Activated naive CD4-positive, alpha-beta T cell treated with anti-CD3 and anti-CD28 coated beads for 36 hours (primary cell): ENCODE data around the gene ARHGAP36. TPM values are rescaled to one million over a fixed set of nuclear protein-coding genes. Genes with fewer than 3 reads are reported as not detected.

Source experiments
- CTCF ChIA-PET: fragments of 350-600 bp; sonication (Branson Sonifier 250); formaldehyde crosslinking; loops from one replicate; lab custom pipeline; 2021; ENCODE audit warnings: antibody characterized with exemption; lab: Charles Lee
- DNase-seq: peaks from one replicate; pipeline ENCODE4 v3.0.0-alpha.2; 2020
- H3K27ac Mint-ChIP-seq: one replicate; pipeline ENCODE4 v1.8.0; 2021; ENCODE audit warnings: mild to moderate bottlenecking, mixed read lengths
- H3K27me3 Mint-ChIP-seq: one replicate; pipeline ENCODE4 v1.8.0; 2021; ENCODE audit warnings: low read depth, mixed read lengths
- H3K36me3 Mint-ChIP-seq: one replicate; pipeline ENCODE4 v1.8.0; 2021; ENCODE audit warnings: low read depth, mixed read lengths
- H3K4me1 Mint-ChIP-seq: one replicate; pipeline ENCODE4 v1.8.0; 2021; ENCODE audit warnings: low read depth, mixed read lengths
- H3K4me3 Mint-ChIP-seq: one replicate; pipeline ENCODE4 v1.8.0; 2021; ENCODE audit warnings: mild to moderate bottlenecking, moderate library complexity, mixed read lengths
- H3K9me3 Mint-ChIP-seq: one replicate; pipeline ENCODE4 v1.8.0; 2021; ENCODE audit warnings: mixed read lengths
- intact Hi-C: fragments of 100-400 bp; cut with micrococcal nuclease; formaldehyde crosslinking; loops from one replicate; pipeline ENCODE4 v1.15.1; 2023
- total RNA-seq, 2 experiments: library from RNA; stranded (reverse); gene quantifications; one replicate each; pipeline ENCODE4 v1.2.3, GENCODE V29; 2021

Gene ARHGAP36
- total RNA-seq, 2 experiments from 2014 or later = not detected

- CTCF ChIA-PET = no interaction called here
- H3K4me3 Mint-ChIP-seq = no peak overlapping the region
- H3K27me3 Mint-ChIP-seq = peaks cover 40% of the 10 kb centered on the region
Observed at GRCh38 chrX:131081772-131082740, 23.9 kb downstream of the ARHGAP36 start.

GRCh38 chrX:131083510-131084142, 25.5 kb downstream of the ARHGAP36 start:
- no peak for DNase-seq
- CTCF ChIA-PET = interaction anchor here (0.6 kb wide), 1 partner anchor 1675 kb away, joined by 4 read pairs; no protein-coding TSS in a partner anchor
- H3K27me3 Mint-ChIP-seq = peaks cover 41% of the 10 kb centered on the region
- no peaks in the 10 kb centered on the region for H3K9me3 Mint-ChIP-seq
- H3K27ac Mint-ChIP-seq = no peak overlapping the region
- intact Hi-C loops = no loop called here
- H3K4me1 Mint-ChIP-seq = peaks cover 3% of the 10 kb centered on the region
- no peaks in the 10 kb centered on the region for H3K36me3 Mint-ChIP-seq
- H3K4me3 Mint-ChIP-seq = no peak overlapping the region

More at GRCh38 chrX:131081772-131082740, 23.9 kb downstream of the ARHGAP36 start:
- no peak for DNase-seq
- intact Hi-C loops = no loop called here
- peaks cover 3% of the 10 kb centered on the region for H3K4me1 Mint-ChIP-seq
- H3K36me3 Mint-ChIP-seq = no peaks in the 10 kb centered on the region
- H3K27ac Mint-ChIP-seq = no peak overlapping the region
- H3K9me3 Mint-ChIP-seq = no peaks in the 10 kb centered on the region

GRCh38 chrX:131084145-131084544, 26.0 kb downstream of the ARHGAP36 start:
- no peak for DNase-seq
- intact Hi-C loops = no loop called here
- H3K4me1 Mint-ChIP-seq = peaks cover 3% of the 10 kb centered on the region
- no peak overlapping the region for H3K4me3 Mint-ChIP-seq
- peaks cover 39% of the 10 kb centered on the region for H3K27me3 Mint-ChIP-seq
- H3K9me3 Mint-ChIP-seq = no peaks in the 10 kb centered on the region
- CTCF ChIA-PET = interaction anchor here (0.6 kb wide), 1 partner anchor 1676 kb away, joined by 4 read pairs; no protein-coding TSS in a partner anchor
- H3K36me3 Mint-ChIP-seq = no peaks in the 10 kb centered on the region
- no peak overlapping the region for H3K27ac Mint-ChIP-seq

GRCh38 chrX:131136776-131137175, 78.6 kb downstream of the ARHGAP36 start:
- H3K27me3 Mint-ChIP-seq = no peaks in the 10 kb centered on the region
- H3K36me3 Mint-ChIP-seq = no peaks in the 10 kb centered on the region
- CTCF ChIA-PET = no interaction called here
- intact Hi-C loops = no loop called here
- H3K27ac Mint-ChIP-seq = no peak overlapping the region
- H3K9me3 Mint-ChIP-seq = no peaks in the 10 kb centered on the region
- H3K4me3 Mint-ChIP-seq = no peak overlapping the region
- no peaks in the 10 kb centered on the region for H3K4me1 Mint-ChIP-seq
- DNase-seq = no peak

GRCh38 chrX:131139072-131139471, 80.9 kb downstream of the ARHGAP36 start:
- Mint-ChIP-seq H3K27me3 (no peaks in the 10 kb centered on the region), H3K36me3 (no peaks in the 10 kb centered on the region), H3K4me3 (no peak overlapping the region), H3K9me3 (no peaks in the 10 kb centered on the region), H3K4me1 (no peaks in the 10 kb centered on the region), H3K27ac (no peak overlapping the region)
- intact Hi-C loops = no loop called here
- no peak for DNase-seq
- CTCF ChIA-PET = no interaction called here

Other genes starting within 250 kb of the ARHGAP36 start
- gene ENOX2, start 155.1 kb upstream of the ARHGAP36 start, total RNA-seq = 1 to 10 TPM; 8.7 to 9.7 TPM
- gene IGSF1, start 231.0 kb downstream of the ARHGAP36 start, total RNA-seq = not detected